HG02973 (cell line): ENCODE results near the gene CPLANE1.
"Not testable (repeated sequence)": the region's sequence is repeated elsewhere in the genome, so short reads cannot be mapped to it uniquely, and the experiment has no call there.

Source experiments
- ATAC-seq: cut with Tn5 transposase; IDR thresholded peaks from one replicate; pipeline ENCODE4 v1.9.1; 2021; ENCODE audit warnings: moderate library complexity; ENCODE audit not compliant: unreplicated experiment

The CPLANE1 gene

DNA sequence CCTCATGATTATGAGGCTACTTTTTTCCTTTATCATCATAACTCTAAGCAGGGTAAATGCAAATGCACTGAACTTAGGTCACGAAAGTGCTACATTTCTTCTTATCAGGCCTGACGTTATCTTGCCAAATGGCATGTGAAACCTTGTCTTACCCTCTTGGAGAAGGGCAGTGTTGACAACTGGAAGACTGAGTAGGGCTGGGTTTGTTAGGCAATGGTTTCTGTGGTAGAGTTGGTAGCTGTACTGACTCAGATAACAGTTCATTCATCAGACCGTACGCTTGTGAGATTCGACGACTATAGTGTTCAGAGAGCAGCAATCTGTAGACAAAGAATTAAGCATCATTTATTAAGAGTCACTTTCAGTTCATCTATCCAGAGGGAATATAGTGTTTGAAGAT lies 127.7 kb downstream of the CPLANE1 start:
- no peak for ATAC-seq

- ATAC-seq, result no peak
These were observed 128.1 kb downstream of the CPLANE1 start for GRCh38 chr5:37121027-37121426.

- ATAC-seq, result no peak
These were observed 128.9 kb downstream of the CPLANE1 start for GRCh38 chr5:37120270-37120669.

- no peak for ATAC-seq
These were observed 132.8 kb downstream of the CPLANE1 start for GRCh38 chr5:37116359-37116758.

DNA sequence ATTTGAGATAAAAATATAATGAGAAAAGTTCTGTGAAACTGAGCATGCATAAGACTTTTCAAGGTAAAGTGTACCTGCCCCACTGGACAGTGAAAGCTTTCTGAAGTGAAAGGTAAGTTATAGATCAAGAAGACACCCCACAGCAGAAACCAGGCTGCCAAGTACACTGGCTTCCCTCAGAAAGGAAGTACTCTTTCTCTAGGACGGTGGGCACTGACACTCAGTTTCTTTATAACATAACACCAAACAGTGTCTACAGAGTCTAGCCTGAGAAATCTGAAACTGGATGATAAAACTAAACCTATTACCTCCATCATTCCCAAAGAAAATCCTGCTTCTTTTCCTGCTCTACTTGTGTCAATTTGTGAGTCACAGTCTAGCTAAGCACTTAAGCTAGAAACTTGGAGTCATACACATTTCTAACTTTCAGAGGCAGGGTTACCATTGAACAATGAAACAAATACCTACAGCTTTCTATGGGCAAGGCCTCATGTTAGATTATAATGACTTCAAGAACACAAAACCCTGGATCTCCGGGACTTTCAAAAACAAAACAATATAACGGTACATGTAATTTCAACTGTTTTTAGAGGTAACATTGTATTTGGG lies 136.7 kb downstream of the CPLANE1 start:
- no peak for ATAC-seq

DNA sequence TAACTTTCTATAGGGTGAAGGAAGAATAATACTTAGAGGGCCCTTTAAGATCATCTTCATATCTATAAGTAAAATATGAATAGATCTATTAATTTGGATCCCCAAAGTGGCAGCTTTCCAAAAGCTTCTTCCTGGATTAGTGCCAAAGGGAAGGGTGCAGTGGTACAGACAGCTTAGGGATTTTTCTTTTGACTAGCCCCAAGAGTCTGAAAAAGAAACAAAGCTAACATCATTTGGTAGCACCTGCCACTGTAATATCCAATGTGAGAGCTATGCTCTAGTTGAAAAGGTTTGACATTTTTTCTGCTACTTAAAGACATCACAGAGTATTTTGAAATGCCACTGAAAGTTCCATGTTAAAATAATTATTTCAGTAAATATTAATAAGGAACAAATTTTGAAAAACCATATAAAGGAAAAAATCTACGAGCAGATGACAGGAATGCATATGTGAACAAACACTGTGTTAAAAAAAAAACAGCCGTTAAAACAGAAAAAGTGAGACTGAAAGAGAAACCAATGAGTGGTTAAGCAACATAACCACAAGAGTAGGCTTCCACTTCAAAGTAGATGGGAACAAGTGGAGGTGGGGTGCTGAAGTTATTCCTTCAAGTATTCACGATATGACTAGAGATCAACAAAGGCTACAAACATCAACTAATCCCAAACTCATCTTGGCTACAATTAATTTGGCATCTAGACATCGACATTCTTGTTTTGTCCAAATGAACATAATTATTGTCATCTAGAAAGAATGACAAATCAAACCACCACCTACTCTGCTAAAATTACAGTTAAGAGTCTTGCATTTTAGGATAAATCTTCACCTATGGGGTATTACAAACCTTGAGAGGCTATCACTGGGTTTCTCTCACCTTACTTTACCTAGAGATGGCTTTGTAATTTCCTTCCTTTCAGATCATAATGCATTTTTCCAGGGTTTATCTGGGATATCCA lies 137.5 kb downstream of the CPLANE1 start:
- peak; percentile 85 for ATAC-seq

DNA sequence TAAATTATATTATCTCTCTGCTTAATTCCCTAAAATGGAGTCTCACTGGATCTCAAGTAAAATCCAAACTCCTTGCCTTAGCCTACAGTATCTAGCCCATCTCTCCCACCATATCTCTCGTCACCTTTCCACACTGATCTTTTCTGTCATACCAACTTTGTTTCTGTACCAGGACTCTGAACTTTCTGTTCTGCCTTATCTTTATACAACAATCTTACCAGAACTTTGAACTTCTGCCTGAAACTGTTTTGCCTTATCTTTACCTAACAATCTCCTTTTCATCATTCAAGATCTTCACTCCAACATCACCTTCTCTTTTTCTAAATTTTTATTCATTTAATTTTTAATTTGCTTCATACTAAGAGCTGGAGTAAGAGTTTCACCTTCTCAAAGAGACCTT lies 139.0 kb downstream of the CPLANE1 start:
- no peak for ATAC-seq

GRCh38 chr5:37109338-37109737 lies 139.8 kb downstream of the CPLANE1 start:
- no peak for ATAC-seq

DNA sequence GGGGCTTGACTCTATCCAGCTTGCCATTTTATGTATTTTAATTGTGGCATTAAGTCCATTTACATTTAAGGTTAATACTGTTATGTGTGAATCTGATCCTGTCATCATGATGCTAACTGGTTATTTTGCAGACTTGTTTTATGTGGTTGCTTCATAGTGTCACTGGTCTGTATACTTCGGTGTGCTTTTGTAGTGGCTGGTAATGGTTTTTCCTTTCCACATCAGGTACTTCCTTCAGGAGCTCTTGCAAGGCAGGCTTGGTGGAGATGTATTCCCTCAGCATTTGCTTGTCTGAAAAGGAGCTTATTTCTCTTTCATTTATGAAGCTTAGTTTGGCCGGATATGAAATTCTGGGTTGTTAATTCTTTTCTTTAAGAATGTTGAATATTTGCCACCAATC lies 145.9 kb downstream of the CPLANE1 start:
- ATAC-seq, result no peak

DNA sequence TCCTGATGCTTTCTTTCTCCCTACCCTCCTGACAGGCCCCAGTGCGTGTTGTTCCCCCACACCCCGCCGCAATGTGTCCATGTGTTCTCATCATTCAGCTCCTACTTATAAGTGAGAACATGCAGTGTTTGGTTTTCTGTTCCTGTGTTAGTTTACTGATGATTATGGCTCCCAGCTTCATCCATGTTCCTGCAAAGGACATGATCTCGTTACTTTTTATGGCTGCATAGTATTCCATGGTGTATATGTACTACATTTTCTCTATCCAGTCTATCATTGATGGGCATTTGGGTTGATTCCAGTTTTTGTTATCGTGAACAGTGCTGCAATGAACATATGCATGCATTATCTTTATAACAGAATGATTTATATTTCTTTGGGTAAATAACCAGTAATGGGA lies 149.9 kb downstream of the CPLANE1 start:
- ATAC-seq, result not testable (repeated sequence)

GRCh38 chr5:37093795-37094194 lies 155.4 kb downstream of the CPLANE1 start:
- not testable (repeated sequence) for ATAC-seq

DNA sequence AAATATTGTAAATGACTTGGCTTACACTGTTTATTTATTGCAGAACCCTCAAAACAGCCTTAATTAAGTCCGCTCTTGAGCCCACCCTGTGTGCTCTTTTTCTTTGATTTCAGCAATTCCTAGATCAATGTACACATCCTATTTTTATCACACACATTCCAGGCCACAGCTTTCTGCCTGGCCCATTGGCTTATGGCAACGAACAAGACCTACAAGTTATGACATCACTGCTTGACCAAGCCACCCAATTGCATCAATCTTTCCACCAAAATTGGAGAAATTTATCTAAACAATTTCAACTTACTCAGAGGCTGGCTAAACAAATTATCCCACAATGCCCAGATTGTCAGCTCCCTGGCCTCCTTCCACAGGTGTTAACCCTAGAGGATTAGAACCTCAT lies 158.4 kb downstream of the CPLANE1 start:
- ATAC-seq, result no peak

- ATAC-seq, result no peak
These were observed 159.0 kb downstream of the CPLANE1 start for GRCh38 chr5:37090123-37090726.

DNA sequence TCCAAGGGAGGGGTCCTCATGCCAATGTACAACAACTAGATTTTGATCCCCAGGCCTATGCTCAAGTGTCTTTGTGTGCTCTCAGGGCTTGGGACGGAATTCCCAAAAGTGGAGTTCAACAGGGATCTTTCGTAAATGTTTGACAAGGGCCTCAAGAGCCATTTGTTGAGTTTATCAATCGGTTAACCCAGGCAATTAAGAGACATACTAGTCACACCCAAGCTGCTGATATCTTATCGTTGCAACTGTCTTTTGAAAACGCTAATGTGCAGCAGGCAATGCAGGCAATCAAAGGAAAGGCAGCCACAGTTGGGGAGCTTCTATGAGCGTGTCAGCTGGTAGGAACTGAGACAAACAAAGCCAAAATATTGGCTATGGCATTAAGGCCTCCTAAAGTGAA lies 161.2 kb downstream of the CPLANE1 start:
- no peak for ATAC-seq

GRCh38 chr5:37086466-37087173 lies 162.6 kb downstream of the CPLANE1 start:
- no peak for ATAC-seq

GRCh38 chr5:37086026-37086425 lies 163.2 kb downstream of the CPLANE1 start:
- ATAC-seq, result not testable (repeated sequence)

DNA sequence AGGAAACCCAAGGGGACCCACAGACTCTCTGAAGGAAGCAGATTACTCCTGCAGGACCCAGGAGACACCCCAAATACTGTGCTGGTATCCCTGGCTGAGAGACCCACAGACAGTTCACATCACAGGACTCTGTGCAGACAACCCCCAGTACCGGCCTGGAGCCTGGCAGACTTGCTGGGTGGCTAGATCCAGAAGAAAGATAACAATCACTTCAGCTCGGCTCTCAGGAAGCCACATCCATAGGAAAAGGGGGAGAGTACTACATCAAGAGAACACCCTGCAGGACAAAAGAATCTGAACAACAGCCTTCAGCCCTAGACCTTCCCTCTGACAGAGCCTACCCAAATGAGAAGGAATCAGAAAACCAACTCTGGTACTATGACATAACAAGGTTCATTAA lies 166.2 kb downstream of the CPLANE1 start:
- ATAC-seq, result not testable (repeated sequence)

DNA sequence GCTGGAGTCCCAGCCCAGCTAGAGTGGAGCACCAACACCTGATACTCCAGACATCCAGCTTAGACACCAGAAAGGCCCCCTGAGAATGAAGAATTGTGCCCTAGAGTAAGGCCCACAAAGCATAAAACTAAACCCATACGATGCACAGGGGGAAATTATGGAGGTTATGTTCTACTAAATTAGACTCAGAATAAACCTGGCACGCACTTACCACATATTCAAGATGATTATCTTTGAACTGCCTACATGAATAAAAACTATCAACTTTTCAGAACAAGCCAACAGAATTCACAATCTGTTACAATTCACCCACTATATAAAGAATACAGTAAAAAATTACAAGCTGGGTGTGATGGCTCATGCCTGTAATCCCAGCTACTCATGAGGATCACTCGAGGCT lies 168.5 kb downstream of the CPLANE1 start:
- no peak for ATAC-seq

GRCh38 chr5:37077146-37077545 lies 172.0 kb downstream of the CPLANE1 start:
- ATAC-seq, result no peak

DNA sequence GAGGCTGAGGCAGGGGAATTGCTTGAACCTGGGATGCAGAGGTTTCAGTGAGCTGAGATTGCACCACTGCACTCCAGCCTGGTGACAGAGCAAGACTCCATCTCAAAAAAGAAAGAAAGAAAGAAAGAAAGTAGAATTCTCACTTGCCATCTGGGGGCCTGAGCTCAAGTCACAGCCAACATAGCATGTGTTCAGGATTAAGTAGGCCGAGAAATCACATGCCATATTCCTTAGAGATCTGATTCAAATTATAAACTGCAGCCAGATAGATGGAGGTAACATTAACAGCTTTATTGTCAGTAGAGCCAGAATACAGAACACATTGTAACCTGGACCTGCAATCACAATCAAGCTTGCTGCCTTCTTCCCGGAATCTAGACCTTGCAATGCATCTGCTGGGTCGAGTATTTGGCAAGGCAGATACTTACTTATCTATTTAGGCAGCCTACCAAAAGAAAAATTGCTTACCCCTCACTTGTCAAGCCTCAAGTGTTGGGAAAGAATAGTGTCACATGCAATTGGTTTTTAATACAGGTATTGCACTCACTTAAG lies 173.7 kb downstream of the CPLANE1 start:
- ATAC-seq, result no peak
